ENCODE measurements around the gene TRHDE. TPM values are rescaled to one million over a fixed set of nuclear protein-coding genes. Genes with fewer than 3 reads are reported as not detected.

The TRHDE gene
- total and polyA plus RNA-seq, 2 of the 13 experiments (the other 11 are each of a cell fraction or from before 2014, with no cell fraction given): not detected

DNA sequence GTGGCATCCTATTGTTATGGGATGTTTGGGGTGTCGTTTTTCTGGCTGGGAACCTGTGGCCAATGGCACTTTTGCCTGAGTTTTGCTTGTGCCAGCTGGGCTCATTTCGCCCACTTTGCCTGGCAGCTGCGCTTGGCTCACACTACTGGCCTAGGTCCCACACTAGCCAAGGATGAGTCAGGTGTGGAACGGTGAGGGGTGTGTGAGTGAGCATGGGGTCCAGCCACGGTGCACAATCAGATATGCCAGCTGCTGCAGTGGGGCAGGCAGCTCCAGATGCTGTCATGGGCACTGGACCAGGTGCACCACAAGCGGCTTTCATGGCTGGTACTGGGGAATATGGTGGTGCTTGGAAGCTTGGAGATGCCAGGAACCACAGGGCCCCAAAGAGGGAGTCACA, 21.5 kb downstream of the TRHDE start:
- ATAC-seq (no peak), FAIRE-seq (no peak), DNase-seq (ENCODE audit: low spot score) (no peak)
- Histone ChIP-seq H3K4me1 (ENCODE audit: insufficient read depth, low read length) (no peaks in the 10 kb centered on the region), H3K4me3 (replicated peaks in 1 of 3; ENCODE audit: insufficient read depth in 1 of 3, low read depth in 2 of 3, low read length in 3 of 3) (no peak overlapping the region), H2AFZ (ENCODE audit: low read length) (no peak overlapping the region), H3K9ac (ENCODE audit: insufficient read depth, low read depth, low read length) (no peak overlapping the region), H3K9me3 (ENCODE audit: low read length) (no peaks in the 10 kb centered on the region), H3K27me3 (ENCODE audit: control insufficient read depth in 1 of 2, insufficient read depth in 2 of 2, low read length in 2 of 2) (no peaks in the 10 kb centered on the region), H4K20me1 (ENCODE audit: insufficient read depth, low read length) (no peaks in the 10 kb centered on the region), H3K36me3 (replicated peaks in 1 of 2; ENCODE audit: control insufficient read depth in 1 of 2, insufficient read depth in 2 of 2, low read length in 2 of 2) (no peaks in the 10 kb centered on the region), H3K79me2 (ENCODE audit: insufficient read depth, low read length) (no peaks in the 10 kb centered on the region), H3K4me2 (ENCODE audit: low read depth, low read length) (no peak overlapping the region), H3K27ac (ENCODE audit: extremely low read length, insufficient read depth, low read length) (no peak overlapping the region)
- in situ Hi-C loops (cut with HindIII; ENCODE audit: extremely low pct_ligation_motif_present, low pct_unique_long_range_greater_than_20kb) (no loop called here), intact Hi-C loops (cut with micrococcal nuclease; ENCODE audit: unreplicated experiment) (no loop called here)
- WGBS (ENCODE audit: low lambda C conversion rate): 0% methylated on average over 1 of the region's 6 CpGs
- no TSS peak for BruUV-seq (replicated peaks)
- CTCF ChIA-PET (ENCODE audit: low intra/inter-chr PET ratio, low total read pairs): no interaction called here
- POLR2A ChIA-PET: no interaction called here
- TF ChIP-seq ZKSCAN1 (IDR thresholded peaks at IDR 0.05; ENCODE audit: low read length): no peak
- TF ChIP-seq CENPX (CRISPR knock-in tag; IDR thresholded peaks at IDR 0.05): no peak
- TF ChIP-seq ELF1 (CRISPR knock-in tag; IDR thresholded peaks at IDR 0.05): no peak
- TF ChIP-seq ZNF263 (CRISPR knock-in tag; IDR thresholded peaks at IDR 0.05): no peak
- TF ChIP-seq HOXD1 (CRISPR knock-in tag; IDR thresholded peaks at IDR 0.05): no peak
- TF ChIP-seq EP300 (IDR thresholded peaks at IDR 0.05; ENCODE audit: low read depth in 2 of 2, low read length in 2 of 2): no peak
- TF ChIP-seq EP300 (CRISPR knock-in tag; IDR thresholded peaks at IDR 0.05; ENCODE audit: borderline replicate concordance): no peak
- TF ChIP-seq, protein P1, sequence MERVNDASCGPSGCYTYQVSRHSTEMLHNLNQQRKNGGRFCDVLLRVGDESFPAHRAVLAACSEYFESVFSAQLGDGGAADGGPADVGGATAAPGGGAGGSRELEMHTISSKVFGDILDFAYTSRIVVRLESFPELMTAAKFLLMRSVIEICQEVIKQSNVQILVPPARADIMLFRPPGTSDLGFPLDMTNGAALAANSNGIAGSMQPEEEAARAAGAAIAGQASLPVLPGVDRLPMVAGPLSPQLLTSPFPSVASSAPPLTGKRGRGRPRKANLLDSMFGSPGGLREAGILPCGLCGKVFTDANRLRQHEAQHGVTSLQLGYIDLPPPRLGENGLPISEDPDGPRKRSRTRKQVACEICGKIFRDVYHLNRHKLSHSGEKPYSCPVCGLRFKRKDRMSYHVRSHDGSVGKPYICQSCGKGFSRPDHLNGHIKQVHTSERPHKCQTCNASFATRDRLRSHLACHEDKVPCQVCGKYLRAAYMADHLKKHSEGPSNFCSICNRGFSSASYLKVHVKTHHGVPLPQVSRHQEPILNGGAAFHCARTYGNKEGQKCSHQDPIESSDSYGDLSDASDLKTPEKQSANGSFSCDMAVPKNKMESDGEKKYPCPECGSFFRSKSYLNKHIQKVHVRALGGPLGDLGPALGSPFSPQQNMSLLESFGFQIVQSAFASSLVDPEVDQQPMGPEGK (CRISPR knock-in tag; IDR thresholded peaks at IDR 0.05): no peak
- TF ChIP-seq NKX3-1 (CRISPR knock-in tag; IDR thresholded peaks at IDR 0.05): no peak
- TF ChIP-seq YEATS2 (CRISPR knock-in tag; IDR thresholded peaks at IDR 0.05; ENCODE audit: borderline replicate concordance): no peak
- TF ChIP-seq, protein P2, sequence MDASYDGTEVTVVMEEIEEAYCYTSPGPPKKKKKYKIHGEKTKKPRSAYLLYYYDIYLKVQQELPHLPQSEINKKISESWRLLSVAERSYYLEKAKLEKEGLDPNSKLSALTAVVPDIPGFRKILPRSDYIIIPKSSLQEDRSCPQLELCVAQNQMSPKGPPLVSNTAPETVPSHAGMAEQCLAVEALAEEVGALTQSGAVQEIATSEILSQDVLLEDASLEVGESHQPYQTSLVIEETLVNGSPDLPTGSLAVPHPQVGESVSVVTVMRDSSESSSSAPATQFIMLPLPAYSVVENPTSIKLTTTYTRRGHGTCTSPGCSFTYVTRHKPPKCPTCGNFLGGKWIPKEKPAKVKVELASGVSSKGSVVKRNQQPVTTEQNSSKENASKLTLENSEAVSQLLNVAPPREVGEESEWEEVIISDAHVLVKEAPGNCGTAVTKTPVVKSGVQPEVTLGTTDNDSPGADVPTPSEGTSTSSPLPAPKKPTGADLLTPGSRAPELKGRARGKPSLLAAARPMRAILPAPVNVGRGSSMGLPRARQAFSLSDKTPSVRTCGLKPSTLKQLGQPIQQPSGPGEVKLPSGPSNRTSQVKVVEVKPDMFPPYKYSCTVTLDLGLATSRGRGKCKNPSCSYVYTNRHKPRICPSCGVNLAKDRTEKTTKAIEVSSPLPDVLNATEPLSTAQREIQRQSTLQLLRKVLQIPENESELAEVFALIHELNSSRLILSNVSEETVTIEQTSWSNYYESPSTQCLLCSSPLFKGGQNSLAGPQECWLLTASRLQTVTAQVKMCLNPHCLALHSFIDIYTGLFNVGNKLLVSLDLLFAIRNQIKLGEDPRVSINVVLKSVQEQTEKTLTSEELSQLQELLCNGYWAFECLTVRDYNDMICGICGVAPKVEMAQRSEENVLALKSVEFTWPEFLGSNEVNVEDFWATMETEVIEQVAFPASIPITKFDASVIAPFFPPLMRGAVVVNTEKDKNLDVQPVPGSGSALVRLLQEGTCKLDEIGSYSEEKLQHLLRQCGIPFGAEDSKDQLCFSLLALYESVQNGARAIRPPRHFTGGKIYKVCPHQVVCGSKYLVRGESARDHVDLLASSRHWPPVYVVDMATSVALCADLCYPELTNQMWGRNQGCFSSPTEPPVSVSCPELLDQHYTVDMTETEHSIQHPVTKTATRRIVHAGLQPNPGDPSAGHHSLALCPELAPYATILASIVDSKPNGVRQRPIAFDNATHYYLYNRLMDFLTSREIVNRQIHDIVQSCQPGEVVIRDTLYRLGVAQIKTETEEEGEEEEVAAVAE (CRISPR knock-in tag; IDR thresholded peaks at IDR 0.05; ENCODE audit: borderline replicate concordance): no peak
- TF ChIP-seq CHD2 (IDR thresholded peaks at IDR 0.05; ENCODE audit: low read depth, low read length): no peak
- TF ChIP-seq, protein P3, sequence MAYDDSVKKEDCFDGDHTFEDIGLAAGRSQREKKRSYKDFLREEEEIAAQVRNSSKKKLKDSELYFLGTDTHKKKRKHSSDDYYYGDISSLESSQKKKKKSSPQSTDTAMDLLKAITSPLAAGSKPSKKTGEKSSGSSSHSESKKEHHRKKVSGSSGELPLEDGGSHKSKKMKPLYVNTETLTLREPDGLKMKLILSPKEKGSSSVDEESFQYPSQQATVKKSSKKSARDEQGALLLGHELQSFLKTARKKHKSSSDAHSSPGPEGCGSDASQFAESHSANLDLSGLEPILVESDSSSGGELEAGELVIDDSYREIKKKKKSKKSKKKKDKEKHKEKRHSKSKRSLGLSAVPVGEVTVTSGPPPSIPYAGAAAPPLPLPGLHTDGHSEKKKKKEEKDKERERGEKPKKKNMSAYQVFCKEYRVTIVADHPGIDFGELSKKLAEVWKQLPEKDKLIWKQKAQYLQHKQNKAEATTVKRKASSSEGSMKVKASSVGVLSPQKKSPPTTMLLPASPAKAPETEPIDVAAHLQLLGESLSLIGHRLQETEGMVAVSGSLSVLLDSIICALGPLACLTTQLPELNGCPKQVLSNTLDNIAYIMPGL (CRISPR knock-in tag; IDR thresholded peaks at IDR 0.05; ENCODE audit: borderline replicate concordance in 1 of 2, low read depth in 1 of 2): no peak
- TF ChIP-seq, protein P4, sequence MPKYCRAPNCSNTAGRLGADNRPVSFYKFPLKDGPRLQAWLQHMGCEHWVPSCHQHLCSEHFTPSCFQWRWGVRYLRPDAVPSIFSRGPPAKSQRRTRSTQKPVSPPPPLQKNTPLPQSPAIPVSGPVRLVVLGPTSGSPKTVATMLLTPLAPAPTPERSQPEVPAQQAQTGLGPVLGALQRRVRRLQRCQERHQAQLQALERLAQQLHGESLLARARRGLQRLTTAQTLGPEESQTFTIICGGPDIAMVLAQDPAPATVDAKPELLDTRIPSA (CRISPR knock-in tag; IDR thresholded peaks at IDR 0.05; ENCODE audit: borderline replicate concordance): no peak
- no peak for TF ChIP-seq RAD21 (CRISPR knock-in tag; IDR thresholded peaks at IDR 0.05)
- TF ChIP-seq JUNB (CRISPR knock-in tag; IDR thresholded peaks at IDR 0.05; ENCODE audit: borderline replicate concordance): no peak
- no peak for TF ChIP-seq ZNF564 (CRISPR knock-in tag; IDR thresholded peaks at IDR 0.05)
- no peak for TF ChIP-seq ZNF619 (CRISPR knock-in tag; IDR thresholded peaks at IDR 0.05)
